NB4 (cell line): Measurements from ENCODE around the gene FBXO7.

Experiments
- DNase-seq: peaks from one replicate; pipeline ENCODE4 v3.0.0; 2010; ENCODE audit warnings: low read depth
- H3K4me3 ChIP-seq: one replicate; pipeline ENCODE4 v1.5.1; 2011; ENCODE audit warnings: mild to moderate bottlenecking, low read depth, low read length, moderate library complexity
- CTCF ChIP-seq: IDR thresholded peaks from one replicate; pipeline ENCODE4 v1.5.1; 2012; ENCODE audit warnings: low read depth, low read length
- MAX ChIP-seq: IDR thresholded peaks from 2 replicates; pipeline ENCODE4 v1.6.1; 2011; ENCODE audit warnings: low read depth, low read length
- MYC ChIP-seq: IDR thresholded peaks from 2 replicates; pipeline ENCODE4 v1.6.1; 2011; ENCODE audit warnings: low read depth, low read length
- POLR2A ChIP-seq: IDR thresholded peaks from 2 replicates; pipeline ENCODE4 v1.6.1; 2011; ENCODE audit warnings: mild to moderate bottlenecking; ENCODE audit not compliant: insufficient read length; ENCODE audit errors: extremely low read depth

The FBXO7 gene

GRCh38 chr22:32548039-32548438 is 73.4 kb downstream of the FBXO7 start:
- no peak for DNase-seq
- TF ChIP-seq MYC (no peak), MAX (no peak), CTCF (no peak), POLR2A (no peak)
- no peak overlapping the region for H3K4me3 ChIP-seq
